Right cardiac atrium (tissue), 5 donors: ENCODE measurements around the gene SPANXN1. TPM values are rescaled to one million over a fixed set of nuclear protein-coding genes. Genes with fewer than 3 reads are reported as not detected.
"Not testable (repeated sequence)": the region's sequence is repeated elsewhere in the genome, so short reads cannot be mapped to it uniquely, and the experiment has no call there.

Experiments used
- ATAC-seq, 2 donors: fragments of 200-7000 bp; cut with Tn5 transposase; one replicate each; pipeline versions ENCODE4 v1.8.0 to v1.9.1; 2020; ENCODE audit warnings: moderate library complexity in 2 of 2, mild to moderate bottlenecking in 1 of 2
- DNase-seq, 3 donors: peaks; one replicate each; pipeline ENCODE4 v3.0.0-alpha.2; 2020
- H3K27ac ChIP-seq: one replicate; pipeline ENCODE4 v1.5.1; 2013; ENCODE audit warnings: mild to moderate bottlenecking, low read length, control low read depth, moderate library complexity
- H3K27me3 ChIP-seq: one replicate; pipeline ENCODE4 v1.6.1; 2013; ENCODE audit not compliant: control insufficient read depth, insufficient read depth
- H3K4me1 ChIP-seq: one replicate; pipeline ENCODE4 v1.6.1; 2013; ENCODE audit warnings: low read length; ENCODE audit not compliant: control insufficient read depth, insufficient read depth
- H3K4me3 ChIP-seq: one replicate; pipeline ENCODE4 v1.5.1; 2013; ENCODE audit warnings: low read length, control low read depth
- H3K9me3 ChIP-seq: one replicate; pipeline ENCODE4 v1.6.1; 2013; ENCODE audit warnings: low read length; ENCODE audit not compliant: control insufficient read depth
- WGBS: extraction: QIAGEN DNeasy Blood & Tissue Kit; methylation state at CpG from one replicate; pipeline ENCODE4 v1.1.7; 2013; 5-methylcytosine and 5-hydroxymethylcytosine counted together
- intact Hi-C, 4 donors: fragments of 100-400 bp; cut with DNase I; formaldehyde crosslinking; loops; one replicate each; pipeline versions ENCODE4 v1.11.0 to v1.14.0; 2022 to 2023
- long read RNA-seq, 4 donors: library from polyadenylated mRNA; unstranded; transcript quantifications; one replicate each; pipeline ENCODE4 v2.0.0, GENCODE V29; 2020 to 2021
- polyA plus RNA-seq: library from polyadenylated mRNA; stranded (reverse); fragments of 200-250 nt; gene quantifications from one replicate; pipeline ENCODE4 v1.2.3, GENCODE V29; 2013
- total RNA-seq, 4 donors: library from RNA; stranded (reverse); fragmentation: NEBNext Ultra II Directional; extraction: Animal tissue kit (Norgen Biotek cat#: 25700); gene quantifications; one replicate each; pipeline ENCODE4 v1.2.1, GENCODE V29; 2021
- donor health status: healthy with polysubstance abuse.
- donor health status: DM: no; HTN: yes; CAD: no.
- donor health status: DM: no; HTN: no; CAD: no.
- donor health status: DM: no; HTN: yes; CAD: no; lungs with severe emphysema.
- donor health status: DM: yes; HTN: yes; CAD: no.

The SPANXN1 gene
- total RNA-seq, result not detected
- not detected for polyA plus RNA-seq
- long read RNA-seq, donor 1, result 0 reads
- long read RNA-seq, donor 2, result 0 reads
- long read RNA-seq, donor 3, result 0 reads
- long read RNA-seq, donor 4, result 0 reads

- H3K27ac ChIP-seq, H3K27me3 ChIP-seq, DNase-seq, intact Hi-C loops, H3K4me1 ChIP-seq, H3K9me3 ChIP-seq, H3K4me3 ChIP-seq, ATAC-seq: not testable (repeated sequence)
- WGBS, result 79% methylated on average over 4 of the region's 4 CpGs
Measured at GRCh38 chrX:145247203-145247602, at the start of gene SPANXN1. SPANXN1 (plus strand) TSS chrX:145247503; CDS start chrX:145247587, 84 bp downstream.

DNA sequence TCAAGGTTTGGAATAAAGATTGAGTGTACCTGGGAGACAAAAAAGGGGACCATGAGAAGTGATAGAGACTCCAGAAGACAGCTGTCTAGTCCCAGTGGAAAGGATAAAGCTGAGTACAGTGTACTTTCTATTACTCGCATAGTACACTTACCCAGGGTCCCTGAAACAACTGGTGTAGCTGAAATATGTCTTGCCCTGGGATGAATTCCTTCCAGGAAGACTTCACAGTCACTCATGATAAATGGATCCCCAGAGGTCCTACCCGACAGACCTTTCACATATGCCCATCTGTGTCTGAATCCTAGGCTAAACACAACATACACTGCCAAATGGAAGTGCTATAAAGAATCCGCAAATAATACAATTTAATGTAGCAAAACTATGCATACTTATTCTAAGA lies 48.2 kb upstream of the SPANXN1 start:
- WGBS, result 87% methylated on average over 3 of the region's 3 CpGs
- no peak overlapping the region for H3K27ac ChIP-seq
- H3K4me3 ChIP-seq, result no peak overlapping the region
- intact Hi-C loops, result no loop called here
- H3K4me1 ChIP-seq, result no peaks in the 10 kb centered on the region
- H3K9me3 ChIP-seq, result no peaks in the 10 kb centered on the region
- ATAC-seq (no peak), DNase-seq (no peak)
- no peaks in the 10 kb centered on the region for H3K27me3 ChIP-seq

DNA sequence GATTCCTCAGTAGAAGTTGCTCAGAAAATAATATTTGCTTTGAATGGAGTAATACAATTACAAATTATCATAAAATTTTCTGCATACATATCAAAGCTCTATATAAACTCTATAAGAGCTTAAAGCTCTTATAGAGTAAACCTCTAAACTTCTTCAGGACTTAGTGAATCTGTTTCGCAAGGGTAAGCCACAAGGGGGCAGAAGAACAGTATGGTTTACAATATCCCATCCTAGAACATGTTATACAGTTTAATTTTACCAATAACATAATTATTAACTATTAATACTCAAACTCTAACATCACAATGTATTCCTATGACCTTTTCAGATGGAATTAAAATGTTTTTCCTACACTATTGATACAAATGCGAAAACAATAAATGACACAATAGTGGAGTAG lies 33.8 kb upstream of the SPANXN1 start:
- H3K9me3 ChIP-seq, result no peaks in the 10 kb centered on the region
- H3K27me3 ChIP-seq, result no peaks in the 10 kb centered on the region
- no peaks in the 10 kb centered on the region for H3K4me1 ChIP-seq
- no peak overlapping the region for H3K27ac ChIP-seq
- ATAC-seq (no peak), DNase-seq (no peak)
- no peak overlapping the region for H3K4me3 ChIP-seq
- WGBS, result 55% methylated on average over 2 of the region's 2 CpGs
- intact Hi-C loops, result no loop called here

GRCh38 chrX:145292218-145292617 lies 44.9 kb downstream of the SPANXN1 start:
- Histone ChIP-seq H3K4me3 (no peak overlapping the region), H3K27ac (no peak overlapping the region), H3K9me3 (no peaks in the 10 kb centered on the region), H3K27me3 (no peaks in the 10 kb centered on the region), H3K4me1 (no peaks in the 10 kb centered on the region)
- DNase-seq (no peak), ATAC-seq (no peak)
- intact Hi-C loops, result no loop called here
- 30% methylated on average over 4 of the region's 4 CpGs for WGBS
